Hepatocyte (in vitro differentiated cells): ENCODE data around the gene OLFM2. TPM values are rescaled to one million over a fixed set of nuclear protein-coding genes. Genes with fewer than 3 reads are reported as not detected.

ENCODE experiments used
- DNase-seq: peaks from one replicate; pipeline ENCODE4 v3.0.0-alpha.2; 2016; ENCODE audit warnings: low spot score
- H2AFZ ChIP-seq: fragments of 200-600 bp; sonication (generic); 2 replicates; pipeline ENCODE4 v1.6.0; 2016; ENCODE audit warnings: antibody characterized with exemption, mild to moderate bottlenecking
- H3K27ac ChIP-seq: fragments of 200-600 bp; sonication (generic); 2 replicates; pipeline ENCODE4 v1.5.1; 2016; ENCODE audit warnings: mild to moderate bottlenecking
- H3K27me3 ChIP-seq: fragments of 200-600 bp; sonication (generic); 2 replicates; pipeline ENCODE4 v1.6.1; 2016
- H3K36me3 ChIP-seq: fragments of 200-600 bp; sonication (generic); replicated peaks from 2 replicates; pipeline ENCODE4 v1.5.1; 2016; ENCODE audit warnings: low read depth; ENCODE audit not compliant: insufficient read depth
- H3K4me1 ChIP-seq: fragments of 200-600 bp; sonication (generic); 2 replicates; pipeline ENCODE4 v1.5.1; 2016; ENCODE audit warnings: mild to moderate bottlenecking, moderate library complexity; ENCODE audit not compliant: insufficient read depth
- H3K4me2 ChIP-seq: fragments of 200-600 bp; sonication (generic); 2 replicates; pipeline ENCODE4 v1.6.0; 2016
- H3K4me3 ChIP-seq: fragments of 200-600 bp; sonication (generic); 2 replicates; pipeline ENCODE4 v1.5.1; 2016; ENCODE audit warnings: mild to moderate bottlenecking
- H3K79me2 ChIP-seq: fragments of 200-600 bp; sonication (generic); 2 replicates; pipeline ENCODE4 v1.6.0; 2017; ENCODE audit warnings: mild to moderate bottlenecking
- H3K9me2 ChIP-seq: fragments of 200-600 bp; sonication (generic); replicated peaks from 2 replicates; pipeline ENCODE4 v1.6.0; 2017; ENCODE audit warnings: mild to moderate bottlenecking; ENCODE audit not compliant: insufficient read depth
- H3K9me3 ChIP-seq: fragments of 200-600 bp; sonication (generic); 2 replicates; pipeline ENCODE4 v1.5.1; 2016; ENCODE audit warnings: low read depth, mild to moderate bottlenecking
- H4K20me1 ChIP-seq: fragments of 200-600 bp; sonication (generic); 2 replicates; pipeline ENCODE4 v1.6.0; 2016; ENCODE audit warnings: mild to moderate bottlenecking; ENCODE audit not compliant: insufficient read depth, poor library complexity, severe bottlenecking
- CTCF ChIP-seq: fragments of 200-600 bp; sonication (generic); IDR thresholded peaks from 2 replicates; pipeline ENCODE4 v1.5.1; 2016; ENCODE audit warnings: antibody characterized with exemption, mild to moderate bottlenecking; ENCODE audit not compliant: poor library complexity
- EZH2 ChIP-seq: fragments of 200-600 bp; sonication (generic); IDR thresholded peaks from 2 replicates; pipeline ENCODE4 v1.6.1; 2016; ENCODE audit warnings: antibody characterized with exemption, mild to moderate bottlenecking, borderline replicate concordance
- EZH2phosphoT487 ChIP-seq: fragments of 200-600 bp; sonication (generic); IDR thresholded peaks from one replicate; pipeline ENCODE4 v1.6.1; 2018; ENCODE audit warnings: antibody characterized with exemption, mild to moderate bottlenecking, low read depth, moderate library complexity; ENCODE audit not compliant: unreplicated experiment, severe bottlenecking
- WGBS: methylation state at CpG from one replicate; pipeline ENCODE4 v1.1.6; 2016; ENCODE audit warnings: low lambda C conversion rate; ENCODE audit errors: missing lambda C conversion rate; 5-methylcytosine and 5-hydroxymethylcytosine counted together
- polyA plus RNA-seq: library from polyadenylated mRNA; unstranded; fragments of >200 nt; fragmentation: Nextera tagmentation; extraction: Ambion mirVana; gene quantifications from 2 replicates; pipeline ENCODE4 v1.2.1, GENCODE V29; 2016
- total RNA-seq: library from RNA; depleted of rRNA; stranded (reverse); fragments of >200 nt; gene quantifications from 2 replicates; pipeline ENCODE4 v1.2.3, GENCODE V29; 2014

The OLFM2 gene
- total and polyA plus RNA-seq, 2 experiments from 2014 or later: 33.1 to 36.5 TPM

GRCh38 chr19:9834726-9835506 lies 101.4 kb downstream of the OLFM2 start, which contains the start of gene PIN1:
PIN1 (plus strand) TSS chr19:9835318; CDS start chr19:9835345, 27 bp downstream.
- H3K4me3 ChIP-seq: peak within 1 kb of the TSS; percentile 57
- peaks cover 6% of the 10 kb centered on the region for H3K4me1 ChIP-seq
- H3K4me2 ChIP-seq: peak within 1 kb of the TSS; percentile 92
- peak within 1 kb of the TSS; percentile 52 for H2AFZ ChIP-seq
- TF ChIP-seq CTCF (peak; percentile 62), EZH2 (no peak), EZH2phosphoT487 (no peak)
- H3K27ac ChIP-seq: peak within 1 kb of the TSS; percentile 7
- H3K9me2 ChIP-seq: no peaks in the 10 kb centered on the region
- H3K36me3 ChIP-seq: no peaks in the 10 kb centered on the region
- no peaks in the 10 kb centered on the region for H3K27me3 ChIP-seq
- WGBS: under 1% methylated on average over 52 of the region's 73 CpGs
- peak; percentile 100 for DNase-seq
- peaks cover 45% of the 10 kb centered on the region for H3K79me2 ChIP-seq
- H3K9me3 ChIP-seq: no peaks in the 10 kb centered on the region
- no peaks in the 10 kb centered on the region for H4K20me1 ChIP-seq

DNA sequence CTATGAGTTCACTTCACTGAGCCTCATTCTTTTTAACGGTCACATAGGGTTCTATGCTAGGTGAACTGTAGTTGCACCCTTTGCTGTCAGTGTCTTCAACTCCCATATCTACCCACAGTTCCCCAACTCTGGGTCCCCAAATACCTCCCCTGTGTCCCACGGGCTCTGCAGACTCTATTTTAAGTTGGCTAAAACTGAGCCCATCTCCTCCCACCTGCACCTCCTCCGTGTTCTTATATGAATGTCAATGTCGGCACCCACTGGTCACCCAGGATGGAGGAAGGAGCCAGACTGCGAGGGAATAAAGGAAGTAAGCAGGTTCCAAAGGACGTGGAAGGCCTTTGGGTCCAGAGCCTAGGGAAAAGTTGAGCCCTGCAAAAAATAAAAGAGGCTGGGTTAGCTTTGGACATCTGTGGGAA lies 102.0 kb downstream of the OLFM2 start:
- no peak for DNase-seq
- Histone ChIP-seq H3K9me2 (no peaks in the 10 kb centered on the region), H3K9me3 (no peaks in the 10 kb centered on the region), H3K36me3 (no peaks in the 10 kb centered on the region), H3K4me3 (no peak overlapping the region), H3K4me2 (peak overlapping the region; percentile 70), H3K4me1 (peaks cover 6% of the 10 kb centered on the region), H3K27me3 (no peaks in the 10 kb centered on the region), H4K20me1 (peaks cover under 1% of the 10 kb centered on the region), H3K27ac (peak overlapping the region; percentile 7), H2AFZ (no peak overlapping the region), H3K79me2 (peaks cover 51% of the 10 kb centered on the region)
- 79% methylated on average over 6 of the region's 6 CpGs for WGBS
- no peak for TF ChIP-seq EZH2

- H3K4me1 ChIP-seq: peaks cover 13% of the 10 kb centered on the region
- no peaks in the 10 kb centered on the region for H3K27me3 ChIP-seq
- peak overlapping the region; percentile 67 for H3K4me3 ChIP-seq
- peak overlapping the region; percentile 96 for H3K4me2 ChIP-seq
- 43% methylated on average over 13 of the region's 13 CpGs for WGBS
- no peaks in the 10 kb centered on the region for H3K36me3 ChIP-seq
- no peaks in the 10 kb centered on the region for H3K9me2 ChIP-seq
- no peak for TF ChIP-seq EZH2phosphoT487
- TF ChIP-seq EZH2: no peak
- TF ChIP-seq CTCF: no peak
- peaks cover 13% of the 10 kb centered on the region for H4K20me1 ChIP-seq
- no peaks in the 10 kb centered on the region for H3K9me3 ChIP-seq
- no peak overlapping the region for H3K27ac ChIP-seq
- H2AFZ ChIP-seq: no peak overlapping the region
- no peak for DNase-seq
- peaks cover 65% of the 10 kb centered on the region for H3K79me2 ChIP-seq
Measured at GRCh38 chr19:9828551-9829063, 107.7 kb downstream of the OLFM2 start.
